ENCODE data around the gene ATIC. TPM values are rescaled to one million over a fixed set of nuclear protein-coding genes. Genes with fewer than 3 reads are reported as not detected.

Gene ATIC
- total and polyA plus RNA-seq, 2 of the 8 experiments (the other 6 are each of a cell fraction or from before 2014, with no cell fraction given), result 139 to 319 TPM

DNA sequence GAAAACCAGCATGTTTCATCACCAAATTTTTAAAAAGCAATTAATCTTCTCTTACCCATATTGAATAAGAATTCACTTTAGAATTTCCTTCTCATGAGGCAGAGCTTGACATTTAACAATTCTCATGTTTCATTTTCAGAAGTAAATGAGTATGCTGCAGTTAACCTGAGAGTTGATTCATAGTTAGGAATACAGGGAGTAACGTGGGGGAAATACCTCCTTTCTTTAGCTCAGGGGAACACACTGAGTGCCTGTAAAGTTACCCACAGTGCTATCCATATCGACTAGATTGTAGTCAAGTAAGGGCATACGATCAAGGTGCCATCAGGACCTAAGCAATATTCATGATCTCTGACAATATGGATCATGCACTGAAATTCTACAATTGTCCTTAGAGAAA lies 38.9 kb upstream of the ATIC start:
- Histone ChIP-seq H3K79me1 (ENCODE audit: low read depth, low read length) (no peaks in the 10 kb centered on the region), H3K36me3 (ENCODE audit: control insufficient read depth in 2 of 4, insufficient read depth in 4 of 4, low read length in 3 of 4) (no peaks in the 10 kb centered on the region), H2BK15ac (ENCODE audit: low read length) (no peak overlapping the region), H3K4me2 (ENCODE audit: insufficient read depth in 1 of 2, low read depth in 2 of 2, low read length in 2 of 2) (no peak overlapping the region), H3K14ac (ENCODE audit: insufficient read length) (no peak overlapping the region), H2BK5ac (ENCODE audit: low read depth, low read length) (no peak overlapping the region), H3K4me1 (replicated peaks in 1 of 4; ENCODE audit: control insufficient read depth in 3 of 4, insufficient read depth in 4 of 4, low read length in 3 of 4) (peaks cover 0 to 6% (median 2%) of the 10 kb centered on the region in 4 experiments; a peak in 2 of 7 replicates), H3K23ac (ENCODE audit: insufficient read length) (no peak overlapping the region), H3K18ac (ENCODE audit: extremely low read depth, low read length) (no peak overlapping the region), H3K27ac (ENCODE audit: low read depth, low read length) (no peak overlapping the region), H3K9me3 (ENCODE audit: insufficient read depth in 2 of 2, low read depth in 1 of 2, low read length in 1 of 2) (no peaks in the 10 kb centered on the region), H2AFZ (ENCODE audit: low read length) (no peak overlapping the region), H3K27me3 (replicated peaks in 1 of 4; ENCODE audit: control insufficient read depth in 3 of 4, extremely low read depth in 1 of 4, insufficient read depth in 3 of 4, low read length in 3 of 4) (no peaks in the 10 kb centered on the region), H3K23me2 (ENCODE audit: low read depth, low read length) (no peaks in the 10 kb centered on the region), H3K79me2 (ENCODE audit: control insufficient read depth in 1 of 2, insufficient read depth in 2 of 2, low read length in 2 of 2) (no peaks in the 10 kb centered on the region), H2BK120ac (replicated peaks; ENCODE audit: low read depth, low read length) (no peak overlapping the region), H3K9ac (replicated peaks in 1 of 4; ENCODE audit: extremely low read depth in 1 of 4, low read depth in 3 of 4, low read length in 3 of 4) (no peak overlapping the region), H4K20me1 (replicated peaks in 1 of 2; ENCODE audit: control insufficient read depth in 1 of 2, insufficient read depth in 2 of 2, low read length in 2 of 2) (no peaks in the 10 kb centered on the region), H3K56ac (replicated peaks; ENCODE audit: insufficient read length, low read depth, low read length) (no peak overlapping the region), H2BK12ac (ENCODE audit: low read depth, low read length) (no peak overlapping the region), H2BK20ac (ENCODE audit: low read length) (no peak overlapping the region), H4K8ac (ENCODE audit: extremely low read depth, insufficient read depth, low read length) (no peak overlapping the region), H3K4ac (replicated peaks; ENCODE audit: insufficient read length, low read depth, low read length) (no peak overlapping the region), H2AK5ac (ENCODE audit: low read depth, low read length) (no peak overlapping the region), H3K4me3 (ENCODE audit: extremely low read depth in 1 of 4, insufficient read depth in 2 of 4, low read depth in 3 of 4, low read length in 4 of 4) (no peak overlapping the region), H4K5ac (ENCODE audit: insufficient read length, low read depth, low read length) (no peak overlapping the region), H4K91ac (replicated peaks; ENCODE audit: insufficient read length, low read length) (no peak overlapping the region)
- ChIA-PET POLR2A (ENCODE audit: partially characterized antibody) (no interaction called here), CTCF (ENCODE audit: partially characterized antibody) (no interaction called here)
- FAIRE-seq (no peak), DNase-seq (ENCODE audit: low read depth in 1 of 2, low spot score in 2 of 2) (no peak)
- 96% methylated on average over 3 of the region's 3 CpGs; no CpG with 5 or more reads in 1 of the 2 experiments for WGBS, 2 experiments (ENCODE audit: extremely low coverage in 1 of 2, insufficient coverage in 1 of 2, insufficient read length in 1 of 2, insufficient replicate concordance in 2 of 2, low coverage in 1 of 2, low lambda C conversion rate in 2 of 2, missing lambda C conversion rate in 1 of 2)
- TF ChIP-seq ZNF274 (IDR thresholded peaks at IDR 0.05; ENCODE audit: borderline replicate concordance, extremely low read depth, low read length) (no peak), RXRA (IDR thresholded peaks at IDR 0.05; ENCODE audit: insufficient read depth, low read depth, low read length) (no peak), SIX5 (IDR thresholded peaks at IDR 0.05; ENCODE audit: low read depth, low read length) (no peak), GTF2F1 (IDR thresholded peaks at IDR 0.05; ENCODE audit: borderline replicate concordance, low read depth, low read length) (no peak), CTBP2 (IDR thresholded peaks at IDR 0.05; ENCODE audit: borderline replicate concordance, insufficient read depth, insufficient read length, low read length) (no peak), POU5F1 (IDR thresholded peaks at IDR 0.05; ENCODE audit: low read depth, low read length) (no peak), CEBPB (IDR thresholded peaks at IDR 0.05; ENCODE audit: low read depth, low read length) (no peak), SP4 (IDR thresholded peaks at IDR 0.05; ENCODE audit: low read length) (no peak), SIN3A (conservative IDR thresholded peaks at IDR 0.05 in 1 of 2, IDR thresholded peaks at IDR 0.05 in 1 of 2; ENCODE audit: low read depth in 1 of 2, low read length in 2 of 2) (no peak), KDM1A (IDR thresholded peaks at IDR 0.05; ENCODE audit: borderline replicate concordance, low read length) (no peak), CREB1 (IDR thresholded peaks at IDR 0.05) (no peak), TAF7 (optimal IDR thresholded peaks at IDR 0.05; ENCODE audit: borderline replicate concordance, low read depth, low read length) (no peak), TAF1 (IDR thresholded peaks at IDR 0.05; ENCODE audit: low read depth, low read length) (no peak), BCL11A (IDR thresholded peaks at IDR 0.05; ENCODE audit: low read depth in 2 of 2, low read length in 2 of 2) (no peak)
- TF ChIP-seq, protein P1, sequence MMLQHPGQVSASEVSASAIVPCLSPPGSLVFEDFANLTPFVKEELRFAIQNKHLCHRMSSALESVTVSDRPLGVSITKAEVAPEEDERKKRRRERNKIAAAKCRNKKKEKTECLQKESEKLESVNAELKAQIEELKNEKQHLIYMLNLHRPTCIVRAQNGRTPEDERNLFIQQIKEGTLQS (IDR thresholded peaks at IDR 0.05; ENCODE audit: insufficient read depth, low read depth, low read length), result no peak
